Smooth muscle cell of the coronary artery (primary cell): ENCODE measurements around the gene YBX2. TPM values are rescaled to one million over a fixed set of nuclear protein-coding genes. Genes with fewer than 3 reads are reported as not detected.

Experiments
- total RNA-seq: library from RNA; depleted of rRNA; stranded (reverse); fragments of >200 nt; gene quantifications from 2 replicates; pipeline ENCODE4 v1.2.3, GENCODE V29; 2014; ENCODE audit warnings: low replicate concordance

YBX2 gene
- total RNA-seq, 1 donor from 2014 or later, result not detected

Other genes starting within 250 kb of the YBX2 start
- 0.70 TPM in 1 of 2 replicates, not detected in the other for gene CLEC10A, start 214.4 kb downstream of the YBX2 start, total RNA-seq
- gene ASGR2, start 179.8 kb downstream of the YBX2 start, total RNA-seq, result not detected in 2 replicates
- under 0.01 and 0.68 TPM in 2 replicates for gene ASGR1, start 115.3 kb downstream of the YBX2 start, total RNA-seq
- 8.3 and 20.8 TPM in 2 replicates for gene DLG4, start 74.8 kb downstream of the YBX2 start, total RNA-seq
- gene ACADVL, start 74.7 kb downstream of the YBX2 start, total RNA-seq, result 248 and 288 TPM in 2 replicates
- 56.3 and 89.0 TPM in 2 replicates for gene DVL2, start 60.1 kb downstream of the YBX2 start, total RNA-seq
- gene PHF23, start 55.2 kb downstream of the YBX2 start, total RNA-seq, result 38.3 and 41.2 TPM in 2 replicates
- 180 and 222 TPM in 2 replicates for gene GABARAP, start 52.2 kb downstream of the YBX2 start, total RNA-seq
- 16.7 and 21.2 TPM in 2 replicates for gene CTDNEP1, start 42.9 kb downstream of the YBX2 start, total RNA-seq
- 20.6 and 25.9 TPM in 2 replicates for gene ELP5, start 42.4 kb downstream of the YBX2 start, total RNA-seq
- gene CLDN7, start 32.2 kb downstream of the YBX2 start, total RNA-seq, result 0.70 and 1.6 TPM in 2 replicates
- 0.08 and 0.12 TPM in 2 replicates for gene SLC2A4, start 12.9 kb downstream of the YBX2 start, total RNA-seq
- gene EIF5A, start 13.0 kb upstream of the YBX2 start, total RNA-seq, result 688 and 774 TPM in 2 replicates
- gene GPS2, start 20.7 kb upstream of the YBX2 start, total RNA-seq, result 21.7 and 32.9 TPM in 2 replicates
- gene NEURL4, start 34.7 kb upstream of the YBX2 start, total RNA-seq, result 16.8 and 28.4 TPM in 2 replicates
- 1.3 and 4.3 TPM in 2 replicates for gene ACAP1, start 41.9 kb upstream of the YBX2 start, total RNA-seq
- 4.9 and 10.4 TPM in 2 replicates for gene KCTD11, start 57.5 kb upstream of the YBX2 start, total RNA-seq
- gene TMEM95, start 60.5 kb upstream of the YBX2 start, total RNA-seq, result not detected in 2 replicates
- 0.08 and 0.35 TPM in 2 replicates for gene TNK1, start 86.5 kb upstream of the YBX2 start, total RNA-seq
- gene PLSCR3, start 99.9 kb upstream of the YBX2 start, total RNA-seq, result 8.5 and 23.2 TPM in 2 replicates
- 42.7 and 135 TPM in 2 replicates for gene TMEM256, start 109.5 kb upstream of the YBX2 start, total RNA-seq
- 3.7 and 5.0 TPM in 2 replicates for gene NLGN2, start 113.2 kb upstream of the YBX2 start, total RNA-seq
- not detected in 2 replicates for gene SPEM1, start 125.7 kb upstream of the YBX2 start, total RNA-seq
- gene SPEM2, start 131.0 kb upstream of the YBX2 start, total RNA-seq, result not detected in 2 replicates
- not detected in 2 replicates for gene SPEM3, start 134.2 kb upstream of the YBX2 start, total RNA-seq
- 0.94 and 4.4 TPM in 2 replicates for gene TMEM102, start 140.8 kb upstream of the YBX2 start, total RNA-seq
- gene FGF11, start 144.9 kb upstream of the YBX2 start, total RNA-seq, result 2.6 and 5.4 TPM in 2 replicates
- 7.1 and 9.6 TPM in 2 replicates for gene CHRNB1, start 150.4 kb upstream of the YBX2 start, total RNA-seq
- gene ZBTB4, start 185.0 kb upstream of the YBX2 start, total RNA-seq, result 9.2 and 9.8 TPM in 2 replicates
- gene SLC35G6, start 186.8 kb upstream of the YBX2 start, total RNA-seq, result not detected in 2 replicates
- 62.8 and 87.6 TPM in 2 replicates for gene POLR2A, start 189.7 kb upstream of the YBX2 start, total RNA-seq